ENCODE data around the gene COPG2.

The COPG2 gene

GRCh38 chr7:130641497-130641896 lies 27.1 kb downstream of the COPG2 start:
- DNase-seq (ENCODE audit: extremely low read depth, low read depth) = no peak
- TF ChIP-seq CTCF (IDR thresholded peaks at IDR 0.05; ENCODE audit: low read depth, low read length, missing control alignments) = no peak
- H3K4me3 ChIP-seq (replicated peaks; ENCODE audit: low read depth, low read length) = no peak overlapping the region

GRCh38 chr7:130641040-130641439 lies 27.5 kb downstream of the COPG2 start:
- H3K4me3 ChIP-seq (replicated peaks; ENCODE audit: low read depth, low read length) = no peak overlapping the region
- DNase-seq (ENCODE audit: extremely low read depth, low read depth) = no peak
- no peak for TF ChIP-seq CTCF (IDR thresholded peaks at IDR 0.05; ENCODE audit: low read depth, low read length, missing control alignments)

GRCh38 chr7:130639388-130639787 lies 29.2 kb downstream of the COPG2 start:
- no peak for DNase-seq (ENCODE audit: extremely low read depth, low read depth)
- TF ChIP-seq CTCF (IDR thresholded peaks at IDR 0.05; ENCODE audit: low read depth, low read length, missing control alignments) = no peak
- H3K4me3 ChIP-seq (replicated peaks; ENCODE audit: low read depth, low read length) = no peak overlapping the region

GRCh38 chr7:130632111-130632510 lies 36.4 kb downstream of the COPG2 start:
- no peak for DNase-seq (ENCODE audit: extremely low read depth, low read depth)
- no peak for TF ChIP-seq CTCF (IDR thresholded peaks at IDR 0.05; ENCODE audit: low read depth, low read length, missing control alignments)
- H3K4me3 ChIP-seq (replicated peaks; ENCODE audit: low read depth, low read length) = no peak overlapping the region

GRCh38 chr7:130628901-130629300 lies 39.6 kb downstream of the COPG2 start:
- H3K4me3 ChIP-seq (replicated peaks; ENCODE audit: low read depth, low read length) = no peak overlapping the region
- no peak for TF ChIP-seq CTCF (IDR thresholded peaks at IDR 0.05; ENCODE audit: low read depth, low read length, missing control alignments)
- DNase-seq (ENCODE audit: extremely low read depth, low read depth) = no peak

GRCh38 chr7:130627775-130628174 lies 40.8 kb downstream of the COPG2 start:
- DNase-seq (ENCODE audit: extremely low read depth, low read depth) = no peak
- H3K4me3 ChIP-seq (replicated peaks; ENCODE audit: low read depth, low read length) = no peak overlapping the region
- no peak for TF ChIP-seq CTCF (IDR thresholded peaks at IDR 0.05; ENCODE audit: low read depth, low read length, missing control alignments)

- no peak for DNase-seq (ENCODE audit: extremely low read depth, low read depth)
- no peak for TF ChIP-seq CTCF (IDR thresholded peaks at IDR 0.05; ENCODE audit: low read depth, low read length, missing control alignments)
- no peak overlapping the region for H3K4me3 ChIP-seq (replicated peaks; ENCODE audit: low read depth, low read length)
These were observed 45.7 kb downstream of the COPG2 start for GRCh38 chr7:130622866-130623265.
